HUES48 (cell line): ENCODE measurements around the gene CHST15.
A peak's percentile ranks its signal among the peaks of the same experiment; 100 is the strongest.

ENCODE experiments used
- H3K27ac ChIP-seq: one replicate; pipeline ENCODE4 v1.7.0; 2013; ENCODE audit warnings: low read depth, low read length, inconsistent platforms
- H3K27me3 ChIP-seq: 2 replicates; pipeline ENCODE4 v1.6.1; 2013; ENCODE audit warnings: mild to moderate bottlenecking, low read length; ENCODE audit not compliant: control insufficient read depth, insufficient read depth
- H3K36me3 ChIP-seq: 2 replicates; pipeline ENCODE4 v1.6.1; 2013; ENCODE audit warnings: low read length; ENCODE audit not compliant: control insufficient read depth, insufficient read depth
- H3K4me1 ChIP-seq: 2 replicates; pipeline ENCODE4 v1.6.1; 2013; ENCODE audit warnings: mild to moderate bottlenecking, low read length; ENCODE audit not compliant: control insufficient read depth, insufficient read depth
- H3K4me3 ChIP-seq: 2 replicates; pipeline ENCODE4 v1.5.1; 2013; ENCODE audit warnings: mild to moderate bottlenecking, low read depth, low read length
- H3K9ac ChIP-seq: 2 replicates; pipeline ENCODE4 v1.6.1; 2013; ENCODE audit warnings: mild to moderate bottlenecking, low read depth, low read length, moderate library complexity
- H3K9me3 ChIP-seq: 2 replicates; pipeline ENCODE4 v1.6.1; 2013; ENCODE audit warnings: low read length; ENCODE audit not compliant: control insufficient read depth, insufficient read depth

Gene CHST15

DNA sequence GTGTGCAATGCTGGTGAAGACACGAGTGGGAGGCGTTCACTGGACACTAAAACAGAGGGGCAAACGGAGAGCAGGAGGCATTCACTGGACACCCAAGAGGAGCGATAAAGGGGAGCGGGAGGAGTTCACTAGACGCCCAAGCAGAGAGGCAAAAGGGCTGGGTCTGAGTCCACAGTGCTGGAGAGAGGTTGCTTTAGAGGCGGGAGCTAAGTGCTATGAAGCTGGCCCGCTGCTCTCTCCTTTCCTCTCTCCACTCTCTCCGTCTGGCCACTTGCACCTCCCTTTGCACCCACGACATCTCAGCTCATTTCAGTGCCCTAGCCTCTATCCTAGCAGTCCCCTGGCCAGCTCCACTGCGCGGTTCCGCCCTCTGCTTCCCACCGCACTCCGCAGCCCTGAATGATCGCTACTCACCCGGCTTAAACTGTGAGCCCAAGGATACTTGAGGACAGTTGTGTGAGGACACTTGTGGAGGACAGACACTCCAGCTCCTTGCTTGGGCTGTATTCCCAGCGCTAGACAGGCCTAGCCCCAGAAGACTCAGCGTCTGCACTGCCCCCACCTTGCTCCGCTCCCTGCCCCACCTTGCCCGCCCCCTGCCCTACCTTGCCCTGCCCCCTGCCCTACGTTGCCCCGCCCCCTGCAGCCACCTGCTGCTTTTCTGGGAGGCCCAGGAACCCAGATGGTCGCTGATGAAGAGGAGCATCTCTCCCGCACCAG is 123.0 kb downstream of the CHST15 start:
- Histone ChIP-seq H3K9ac (no peak overlapping the region), H3K36me3 (no peaks in the 10 kb centered on the region), H3K27me3 (peaks cover 34% of the 10 kb centered on the region), H3K4me3 (peak overlapping the region; percentile 47; the same call in 1 of the 2 replicates), H3K9me3 (no peaks in the 10 kb centered on the region), H3K27ac (no peak overlapping the region), H3K4me1 (peaks cover 17% of the 10 kb centered on the region; the same call in 1 of the 2 replicates)

DNA sequence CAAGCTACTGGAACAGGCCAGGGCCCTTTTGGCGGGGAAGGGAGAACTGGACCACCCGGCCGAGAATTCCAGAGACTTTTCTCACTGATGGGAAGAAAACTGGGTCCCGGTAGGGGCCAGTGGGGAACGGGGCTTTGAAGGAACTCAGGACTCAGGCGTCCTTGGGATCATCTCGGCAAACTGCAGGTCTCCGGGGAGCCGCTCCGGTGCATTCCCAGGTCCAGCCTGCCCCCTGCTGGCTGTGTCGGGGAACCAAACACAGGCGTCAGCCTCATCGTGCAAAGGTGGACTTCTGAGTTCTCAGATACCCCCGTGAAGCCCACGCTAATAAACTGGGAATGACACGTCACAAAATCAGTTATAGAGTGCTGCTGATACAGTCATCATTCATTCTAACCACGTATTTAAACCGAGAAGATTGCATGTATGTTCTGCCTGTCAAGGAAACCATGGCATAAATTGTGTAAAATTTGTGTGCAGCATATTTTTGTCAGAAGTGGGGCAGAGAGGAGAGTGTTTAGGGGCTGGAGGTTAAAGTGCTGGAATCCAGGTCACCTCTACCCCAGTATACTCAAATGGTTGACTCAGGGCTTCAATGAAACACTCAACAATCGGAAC is 125.7 kb downstream of the CHST15 start:
- Histone ChIP-seq H3K36me3 (no peaks in the 10 kb centered on the region), H3K4me3 (no peak overlapping the region), H3K27ac (no peak overlapping the region), H3K9ac (no peak overlapping the region), H3K9me3 (no peaks in the 10 kb centered on the region), H3K27me3 (peaks cover 8% of the 10 kb centered on the region), H3K4me1 (peaks cover 11% of the 10 kb centered on the region; the same call in 1 of the 2 replicates)

DNA sequence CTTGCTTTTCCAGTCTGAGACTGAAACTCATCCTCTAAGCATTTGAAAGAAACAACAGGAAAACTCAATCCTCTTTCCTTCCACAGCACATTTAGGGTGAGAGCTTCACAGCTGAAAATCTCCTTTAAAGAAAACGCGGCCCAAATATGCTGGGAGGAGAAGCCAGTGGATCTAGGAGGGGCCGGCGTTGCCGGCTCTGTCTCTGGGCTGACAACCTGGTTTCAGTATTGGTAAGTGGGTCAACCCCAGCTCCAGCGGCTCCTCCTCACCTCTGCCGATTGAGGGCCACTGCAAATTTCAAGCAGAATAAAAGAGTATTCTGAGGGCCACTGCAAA is 126.5 kb downstream of the CHST15 start:
- no peak overlapping the region for H3K9ac ChIP-seq
- H3K4me1 ChIP-seq, result peaks cover 11% of the 10 kb centered on the region; the same call in 1 of the 2 replicates
- peaks cover 6% of the 10 kb centered on the region for H3K27me3 ChIP-seq
- H3K9me3 ChIP-seq, result no peaks in the 10 kb centered on the region
- H3K36me3 ChIP-seq, result no peaks in the 10 kb centered on the region
- H3K27ac ChIP-seq, result no peak overlapping the region
- no peak overlapping the region for H3K4me3 ChIP-seq

DNA sequence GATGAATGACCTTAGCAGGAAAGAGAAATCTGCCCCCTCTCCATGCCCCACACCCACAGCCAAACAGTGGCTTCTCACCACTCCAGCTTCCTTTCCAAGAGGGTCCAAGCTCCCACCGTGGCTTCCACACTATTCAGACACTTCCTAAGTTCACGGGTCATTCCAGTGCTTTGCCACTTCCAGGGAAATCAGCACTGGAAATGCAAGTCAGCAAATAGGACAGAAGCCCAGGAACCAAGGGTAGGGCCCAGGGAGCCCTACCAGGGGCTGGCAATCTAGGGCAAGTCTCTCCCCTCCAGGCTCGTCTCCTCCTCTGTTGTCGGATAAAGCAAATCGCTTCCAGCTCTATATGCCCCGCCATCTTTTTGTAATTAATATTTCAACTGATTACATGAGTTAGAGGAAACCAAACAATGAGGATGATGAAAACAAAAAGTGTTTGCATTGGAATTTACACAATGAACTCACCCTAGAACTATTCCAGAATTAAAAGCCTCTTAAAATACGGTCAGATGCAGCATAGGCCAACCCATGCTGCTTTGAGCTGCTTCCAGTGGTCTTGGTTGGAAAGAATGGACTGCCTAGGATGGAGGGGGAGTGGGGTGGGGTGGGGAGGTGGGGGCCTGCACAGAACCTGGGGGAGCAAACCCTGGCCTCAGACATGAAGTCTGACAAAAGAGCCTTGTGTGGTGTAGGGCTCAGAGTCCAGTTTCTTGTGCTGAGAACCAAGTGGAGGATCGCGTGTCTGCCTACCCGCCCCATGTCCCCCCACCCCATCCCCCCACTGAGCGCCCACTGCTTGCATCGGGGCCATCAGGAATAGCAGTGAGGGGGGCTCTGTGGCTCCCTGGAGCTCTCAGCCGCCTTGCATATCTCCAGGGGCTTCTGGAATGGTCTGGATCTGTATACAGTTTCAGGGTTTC is 127.2 kb downstream of the CHST15 start:
- Histone ChIP-seq H3K27ac (no peak overlapping the region), H3K4me1 (peaks cover 11% of the 10 kb centered on the region; the same call in 1 of the 2 replicates), H3K36me3 (no peaks in the 10 kb centered on the region), H3K9me3 (no peaks in the 10 kb centered on the region), H3K4me3 (no peak overlapping the region), H3K27me3 (peaks cover 6% of the 10 kb centered on the region), H3K9ac (no peak overlapping the region)

GRCh38 chr10:123964953-123965352 is 128.4 kb downstream of the CHST15 start:
- no peaks in the 10 kb centered on the region for H3K36me3 ChIP-seq
- peaks cover 7% of the 10 kb centered on the region; the same call in 1 of the 2 replicates for H3K4me1 ChIP-seq
- H3K27ac ChIP-seq, result no peak overlapping the region
- peaks cover 2% of the 10 kb centered on the region; the same call in 1 of the 2 replicates for H3K9me3 ChIP-seq
- no peak overlapping the region for H3K9ac ChIP-seq
- no peak overlapping the region for H3K4me3 ChIP-seq
- H3K27me3 ChIP-seq, result peaks cover 1% of the 10 kb centered on the region

- H3K9ac ChIP-seq, result no peak overlapping the region
- H3K36me3 ChIP-seq, result no peaks in the 10 kb centered on the region
- peaks cover 2% of the 10 kb centered on the region; the same call in 1 of the 2 replicates for H3K9me3 ChIP-seq
- H3K4me1 ChIP-seq, result peaks cover 7% of the 10 kb centered on the region; the same call in 1 of the 2 replicates
- no peak overlapping the region for H3K4me3 ChIP-seq
- H3K27ac ChIP-seq, result no peak overlapping the region
- no peaks in the 10 kb centered on the region; the same call in 1 of the 2 replicates for H3K27me3 ChIP-seq
Measured at GRCh38 chr10:123962756-123963530, 130.5 kb downstream of the CHST15 start.

DNA sequence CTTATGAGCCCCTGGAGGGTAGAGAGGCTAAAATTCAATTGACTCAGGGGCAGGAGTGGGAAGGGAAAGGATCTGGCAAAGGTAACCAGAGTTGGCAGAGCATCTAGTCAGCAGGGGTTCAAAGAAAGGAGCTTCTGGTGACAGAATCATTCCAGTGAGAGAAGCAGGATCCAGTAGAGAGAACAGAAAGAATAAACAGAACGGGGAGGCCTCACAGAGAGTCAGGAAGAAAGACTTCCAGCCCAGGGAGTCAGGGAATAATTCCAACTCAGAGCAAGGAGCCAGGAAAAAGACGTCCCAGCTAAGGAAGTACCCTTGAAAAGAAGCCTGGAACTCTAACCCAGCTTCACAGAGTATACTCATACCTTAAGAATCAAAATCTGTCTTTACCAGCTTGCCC is 135.2 kb downstream of the CHST15 start:
- no peak overlapping the region for H3K27ac ChIP-seq
- no peak overlapping the region for H3K4me3 ChIP-seq
- H3K4me1 ChIP-seq, result no peaks in the 10 kb centered on the region
- H3K9ac ChIP-seq, result no peak overlapping the region
- H3K36me3 ChIP-seq, result no peaks in the 10 kb centered on the region
- H3K27me3 ChIP-seq, result no peaks in the 10 kb centered on the region
- peaks cover 2% of the 10 kb centered on the region; the same call in 1 of the 2 replicates for H3K9me3 ChIP-seq
